ENCODE results near the gene GRID2.
"Not testable (repeated sequence)": the region's sequence is repeated elsewhere in the genome, so short reads cannot be mapped to it uniquely, and the experiment has no call there.

GRID2 gene

GRCh38 chr4:93221771-93222170, 918.0 kb downstream of the GRID2 start:
- no peak for DNase-seq

- no peak for DNase-seq
Measured at GRCh38 chr4:93228021-93228420, 924.3 kb downstream of the GRID2 start.

GRCh38 chr4:93232883-93233282, 929.1 kb downstream of the GRID2 start:
- no peak for DNase-seq

GRCh38 chr4:93237521-93237920, 933.8 kb downstream of the GRID2 start:
- peak; percentile 85 for DNase-seq

- peak; percentile 16 for DNase-seq
Measured at GRCh38 chr4:93243262-93243661, 939.5 kb downstream of the GRID2 start.

GRCh38 chr4:93261207-93261606, 957.4 kb downstream of the GRID2 start:
- DNase-seq, result no peak

GRCh38 chr4:93263166-93263565, 959.4 kb downstream of the GRID2 start:
- DNase-seq, result peak; percentile 28

- no peak for DNase-seq
Measured at GRCh38 chr4:93267747-93268146, 964.0 kb downstream of the GRID2 start.

GRCh38 chr4:93285346-93285745, 981.6 kb downstream of the GRID2 start:
- DNase-seq, result no peak

- no peak for DNase-seq
Measured at GRCh38 chr4:93289241-93289640, 985.5 kb downstream of the GRID2 start.

- DNase-seq, result no peak
Measured at GRCh38 chr4:93289831-93290230, 986.1 kb downstream of the GRID2 start.

GRCh38 chr4:93299118-93299517, 995.4 kb downstream of the GRID2 start:
- DNase-seq, result no peak

GRCh38 chr4:93300780-93301555, 997.2 kb downstream of the GRID2 start:
- not testable (repeated sequence) for DNase-seq

- DNase-seq, result no peak
Measured at GRCh38 chr4:93302310-93302709, 998.5 kb downstream of the GRID2 start.

- DNase-seq, result no peak
Measured at GRCh38 chr4:93303440-93303839, 999.7 kb downstream of the GRID2 start.

GRCh38 chr4:93312299-93312698, 1008.5 kb downstream of the GRID2 start:
- no peak for DNase-seq

- peak; percentile 40 for DNase-seq
Measured at GRCh38 chr4:93313197-93313596, 1009.4 kb downstream of the GRID2 start.

- DNase-seq, result peak; percentile 95
Measured at GRCh38 chr4:93317057-93317456, 1013.3 kb downstream of the GRID2 start.

GRCh38 chr4:93317561-93317960, 1013.8 kb downstream of the GRID2 start:
- peak; percentile 24 for DNase-seq

GRCh38 chr4:93319041-93319440, 1015.3 kb downstream of the GRID2 start:
- no peak for DNase-seq

GRCh38 chr4:93320356-93320755, 1016.6 kb downstream of the GRID2 start:
- no peak for DNase-seq

GRCh38 chr4:93327346-93327745, 1023.6 kb downstream of the GRID2 start:
- DNase-seq, result no peak

- peak; percentile 94 for DNase-seq
Measured at GRCh38 chr4:93334003-93334402, 1030.2 kb downstream of the GRID2 start.

GRCh38 chr4:93337196-93337595, 1033.4 kb downstream of the GRID2 start:
- no peak for DNase-seq

- no peak for DNase-seq
Measured at GRCh38 chr4:93342738-93343137, 1039.0 kb downstream of the GRID2 start.

All from NCI-H2171 (cell line).